HG03439 (cell line): ENCODE measurements around the gene KEAP1.

Experiments
- ATAC-seq: cut with Tn5 transposase; IDR thresholded peaks from one replicate; pipeline ENCODE4 v1.9.1; 2021; ENCODE audit warnings: mild to moderate bottlenecking, moderate library complexity; ENCODE audit not compliant: unreplicated experiment

KEAP1 gene

DNA sequence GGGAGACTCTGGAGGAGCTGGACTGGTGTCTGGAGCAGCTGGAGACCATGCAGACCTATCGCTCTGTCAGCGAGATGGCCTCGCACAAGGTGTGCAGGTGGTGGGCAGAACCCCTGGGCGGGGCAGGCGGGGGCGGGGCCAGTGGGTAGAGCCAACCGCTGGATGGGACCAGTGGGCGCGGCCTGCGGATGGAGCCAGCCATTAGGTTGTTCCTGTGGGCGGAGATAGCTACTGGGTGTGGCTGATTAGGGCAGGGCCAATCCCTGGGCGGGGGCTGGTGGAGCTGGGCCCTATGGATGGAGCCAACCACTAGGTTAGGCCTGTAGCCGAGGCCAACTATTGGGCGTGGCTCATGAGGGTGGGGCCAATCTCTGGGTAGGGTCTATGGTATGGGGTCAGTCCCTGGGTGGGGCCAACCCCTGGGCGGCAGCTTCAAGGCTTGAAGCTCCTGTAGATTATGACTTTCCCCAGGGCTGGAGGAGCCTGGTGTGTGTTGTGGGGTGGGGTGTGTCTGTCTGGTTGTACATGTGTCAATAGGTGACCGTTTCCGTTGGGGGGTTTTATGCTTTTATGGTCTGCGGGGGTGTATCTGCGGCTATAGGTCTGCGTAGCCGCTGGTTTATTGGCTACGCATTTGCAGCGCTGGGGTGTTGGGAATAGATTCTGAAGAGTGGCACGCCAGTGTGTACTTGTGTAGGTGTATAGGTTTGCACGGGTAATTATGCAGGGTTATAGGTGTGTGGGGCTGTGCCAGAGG, 52.1 kb downstream of the KEAP1 start:
- no peak for ATAC-seq

DNA sequence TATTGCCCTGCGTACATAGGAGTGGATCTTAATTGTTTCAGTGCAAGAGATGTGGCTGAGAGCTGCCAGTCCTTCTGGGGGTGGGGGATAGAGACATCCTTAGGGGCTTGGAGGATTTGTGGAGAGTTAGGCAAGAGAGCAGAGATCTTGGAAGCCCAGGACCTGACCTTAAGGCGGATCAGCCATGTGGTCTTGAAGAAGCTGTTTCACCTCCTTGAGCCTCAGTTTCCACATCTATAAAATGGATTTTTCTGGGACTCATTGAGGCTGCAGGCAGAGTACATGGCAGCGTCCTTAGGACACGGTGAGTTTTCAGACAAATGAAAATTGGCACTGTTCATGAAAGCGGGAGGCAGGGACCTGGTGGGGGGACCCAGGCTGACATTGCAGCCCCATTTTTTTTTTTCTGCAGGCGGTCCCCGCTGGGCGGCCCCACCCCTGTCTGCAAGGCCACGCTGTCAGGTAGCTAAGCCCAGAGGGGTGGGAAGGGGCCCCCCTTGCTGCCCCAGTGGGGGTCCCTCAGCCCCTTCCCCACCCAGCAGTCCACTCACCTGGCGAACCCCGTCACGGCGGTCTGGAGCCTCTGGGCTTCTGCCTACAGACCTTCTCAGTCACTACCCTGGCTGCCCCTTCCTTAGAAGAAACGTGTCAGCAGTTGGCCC, 52.8 kb downstream of the KEAP1 start:
- no peak for ATAC-seq

DNA sequence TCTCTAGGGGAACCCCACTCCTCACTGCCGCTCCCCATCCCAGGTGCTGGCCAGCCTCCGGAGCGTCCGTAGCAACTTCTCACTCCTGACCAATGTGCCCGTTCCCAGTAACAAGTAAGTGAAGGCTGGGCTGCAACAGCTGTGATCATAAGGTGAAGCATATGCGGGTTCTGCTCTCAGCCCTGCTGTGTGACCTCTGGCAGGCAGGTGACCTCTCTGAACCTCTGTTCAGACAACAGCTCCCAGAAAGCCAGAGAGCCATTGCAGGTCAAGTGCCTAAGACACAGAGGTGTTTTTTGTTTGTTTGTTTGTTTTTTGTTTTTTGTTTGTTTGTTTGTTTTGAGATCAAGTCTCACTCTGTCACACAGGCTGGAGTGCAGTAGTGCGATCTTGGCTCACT, 54.1 kb downstream of the KEAP1 start:
- ATAC-seq, result no peak

DNA sequence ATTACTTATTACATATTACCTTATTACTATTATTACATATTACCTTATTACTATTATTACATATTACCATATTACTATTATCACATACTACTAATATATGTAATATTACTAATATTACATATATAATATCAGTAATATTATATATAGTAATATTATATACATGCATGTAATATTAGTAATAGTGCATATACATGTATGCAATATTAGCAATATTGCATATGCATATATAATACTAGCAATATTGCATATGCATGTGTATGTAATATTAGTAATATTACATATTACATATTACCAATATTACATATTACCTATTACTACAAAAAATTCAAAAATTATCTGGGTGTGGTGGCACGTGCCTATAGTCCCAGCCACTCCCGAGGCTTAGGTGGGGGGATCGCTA, 60.5 kb downstream of the KEAP1 start:
- no peak for ATAC-seq

DNA sequence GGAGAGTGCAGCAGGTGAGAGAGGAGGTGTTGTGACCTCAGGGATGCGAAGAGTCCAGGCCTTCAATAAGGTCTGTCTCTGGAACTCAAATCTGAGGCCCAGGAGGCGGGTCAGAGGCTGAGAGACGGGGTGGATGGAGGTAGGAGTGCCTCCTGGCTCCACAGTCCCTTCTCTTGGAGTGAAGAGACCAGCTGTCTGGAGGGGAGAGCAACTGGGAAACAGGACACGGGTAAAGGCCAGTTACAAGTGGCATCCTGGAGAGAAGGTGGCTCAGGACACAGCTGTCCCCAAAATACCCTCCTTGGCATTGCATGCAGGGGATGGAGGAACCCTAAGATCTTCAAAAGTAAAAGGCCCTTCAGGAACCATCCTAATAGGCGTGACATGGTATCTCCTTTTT, 63.6 kb downstream of the KEAP1 start:
- ATAC-seq, result no peak
